GM23338 (cell line): ENCODE measurements around the gene PADI6. TPM values are rescaled to one million over a fixed set of nuclear protein-coding genes. Genes with fewer than 3 reads are reported as not detected.
A peak's percentile ranks its signal among the peaks of the same experiment; 100 is the strongest.

Experiments used
- ATAC-seq: fragments of 200-7000 bp; cut with Tn5 transposase; 3 replicates; pipeline ENCODE4 v1.9.1; 2020
- DNase-seq: peaks from one replicate; pipeline ENCODE4 v3.0.0-alpha.2; 2015; ENCODE audit warnings: low spot score
- H2AFZ ChIP-seq: fragments of 200-600 bp; sonication (generic); 2 replicates; pipeline ENCODE4 v1.8.0; 2016; ENCODE audit warnings: antibody characterized with exemption, mild to moderate bottlenecking, moderate library complexity
- H3F3A ChIP-seq: fragments of 200-600 bp; sonication (generic); replicated peaks from 2 replicates; pipeline ENCODE4 v1.8.0; 2017; ENCODE audit warnings: antibody characterized with exemption, mixed run types, low read depth
- H3K27ac ChIP-seq: fragments of 200-600 bp; sonication (generic); 2 replicates; pipeline ENCODE4 v1.6.1; 2016; ENCODE audit warnings: low read depth
- H3K27me3 ChIP-seq: fragments of 200-600 bp; sonication (generic); 2 replicates; pipeline ENCODE4 v1.8.0; 2016; ENCODE audit warnings: mild to moderate bottlenecking, mixed run types, moderate library complexity; ENCODE audit not compliant: insufficient read depth
- H3K36me3 ChIP-seq: fragments of 200-600 bp; sonication (generic); 2 replicates; pipeline ENCODE4 v1.8.0; 2016; ENCODE audit warnings: mild to moderate bottlenecking; ENCODE audit not compliant: insufficient read depth
- H3K4me1 ChIP-seq: fragments of 200-600 bp; sonication (generic); 2 replicates; pipeline ENCODE4 v1.8.0; 2016; ENCODE audit warnings: mild to moderate bottlenecking, moderate library complexity; ENCODE audit not compliant: insufficient read depth
- H3K4me2 ChIP-seq: fragments of 200-600 bp; sonication (generic); 2 replicates; pipeline ENCODE4 v1.7.1; 2017; ENCODE audit warnings: mixed run types
- H3K4me3 ChIP-seq: fragments of 200-600 bp; sonication (generic); 2 replicates; pipeline ENCODE4 v1.6.1; 2016; ENCODE audit warnings: mixed run types
- H3K79me2 ChIP-seq: fragments of 200-600 bp; sonication (generic); replicated peaks from 2 replicates; pipeline ENCODE4 v1.8.0; 2017; ENCODE audit warnings: mild to moderate bottlenecking; ENCODE audit not compliant: insufficient read depth
- H3K9me2 ChIP-seq: fragments of 200-600 bp; sonication (generic); 2 replicates; pipeline ENCODE4 v1.8.0; 2017; ENCODE audit not compliant: insufficient read depth
- H4K20me1 ChIP-seq: fragments of 200-600 bp; sonication (generic); replicated peaks from 2 replicates; pipeline ENCODE4 v1.8.0; 2017; ENCODE audit warnings: mild to moderate bottlenecking; ENCODE audit not compliant: insufficient read depth
- H3K27ac Mint-ChIP-seq: 2 replicates; pipeline ENCODE4 v1.8.0; 2020; ENCODE audit warnings: inconsistent platforms, mild to moderate bottlenecking, moderate library complexity, mixed read lengths
- H3K27me3 Mint-ChIP-seq: 3 replicates; pipeline ENCODE4 v1.8.0; 2022; ENCODE audit warnings: low read depth, mild to moderate bottlenecking, moderate library complexity, mixed read lengths, inconsistent platforms; ENCODE audit not compliant: insufficient read depth, poor library complexity
- H3K36me3 Mint-ChIP-seq: 3 replicates; pipeline ENCODE4 v1.8.0; 2021; ENCODE audit warnings: low read depth, mild to moderate bottlenecking, inconsistent platforms, moderate library complexity, mixed read lengths
- H3K4me1 Mint-ChIP-seq: 3 replicates; pipeline ENCODE4 v1.8.0; 2020; ENCODE audit warnings: mild to moderate bottlenecking, inconsistent platforms, mixed read lengths
- H3K4me3 Mint-ChIP-seq: 3 replicates; pipeline ENCODE4 v1.8.0; 2021; ENCODE audit warnings: moderate library complexity, mild to moderate bottlenecking, inconsistent platforms, mixed read lengths
- H3K9me3 Mint-ChIP-seq: 3 replicates; pipeline ENCODE4 v1.8.0; 2020; ENCODE audit warnings: moderate library complexity, mild to moderate bottlenecking, inconsistent platforms, mixed read lengths
- CREB1 ChIP-seq: fragments of 250-450 bp; sonication (Bioruptor Pico); IDR thresholded peaks from 2 replicates; pipeline ENCODE4 v1.5.0; 2020; ENCODE audit warnings: low read depth, mild to moderate bottlenecking, moderate library complexity
- EZH2 ChIP-seq: fragments of 200-600 bp; sonication (generic); IDR thresholded peaks from one replicate; pipeline ENCODE4 v1.8.0; 2017; ENCODE audit warnings: antibody characterized with exemption, mild to moderate bottlenecking, low read depth; ENCODE audit not compliant: unreplicated experiment
- EZH2phosphoT487 ChIP-seq: fragments of 200-600 bp; sonication (generic); IDR thresholded peaks from one replicate; pipeline ENCODE4 v1.8.1; 2018; ENCODE audit warnings: antibody characterized with exemption; ENCODE audit not compliant: unreplicated experiment
- JUNB ChIP-seq: IDR thresholded peaks from one replicate; pipeline ENCODE4 v1.6.1; 2016; ENCODE audit warnings: antibody characterized with exemption; ENCODE audit not compliant: unreplicated experiment
- POLR2AphosphoS5 ChIP-seq: IDR thresholded peaks from 2 replicates; pipeline ENCODE4 v1.6.1; 2016; ENCODE audit warnings: antibody characterized with exemption, low read depth
- STAT1 ChIP-seq: IDR thresholded peaks from one replicate; pipeline ENCODE4 v1.6.1; 2016; ENCODE audit warnings: antibody characterized with exemption; ENCODE audit not compliant: unreplicated experiment
- ZNF114 ChIP-seq: fragments of 250-450 bp; sonication (Bioruptor Pico); IDR thresholded peaks from 2 replicates; pipeline ENCODE4 v1.5.0; 2020; ENCODE audit warnings: mild to moderate bottlenecking, moderate library complexity
- ZNF331 ChIP-seq: fragments of 250-450 bp; sonication (Bioruptor Pico); IDR thresholded peaks from 2 replicates; pipeline ENCODE4 v1.5.0; 2020; ENCODE audit warnings: low read depth, mild to moderate bottlenecking, moderate library complexity
- polyA plus RNA-seq: library from polyadenylated mRNA; unstranded; fragments of >200 nt; fragmentation: Nextera tagmentation; extraction: Ambion mirVana; gene quantifications from 2 replicates; pipeline ENCODE4 v1.2.1, GENCODE V29; 2016
- total RNA-seq: library from RNA; depleted of rRNA; stranded (reverse); fragments of >200 nt; shearing (Covaris generic); gene quantifications from 2 replicates; pipeline ENCODE4 v1.2.3, GENCODE V29; 2014
- TF ChIP-seq, protein P1 (sequence below): IDR thresholded peaks from 2 replicates; pipeline ENCODE4 v1.6.1; 2016; ENCODE audit warnings: antibody characterized with exemption
- TF ChIP-seq, protein P2 (sequence below): fragments of 250-450 bp; sonication (Bioruptor Pico); IDR thresholded peaks from 2 replicates; pipeline ENCODE4 v1.5.0; 2020; ENCODE audit warnings: mild to moderate bottlenecking, moderate library complexity
- TF ChIP-seq, protein P3 (sequence below): IDR thresholded peaks from one replicate; pipeline ENCODE4 v1.6.1; 2018; ENCODE audit warnings: antibody characterized with exemption; ENCODE audit not compliant: unreplicated experiment
- TF ChIP-seq, protein P4 (sequence below), 2 experiments: fragments of 200-600 bp in 1 of 2; sonication (generic) in 1 of 2; conservative IDR thresholded peaks; 2 replicates each; pipeline versions ENCODE4 v1.5.1 to v1.6.1; 2016 to 2017; ENCODE audit warnings: antibody characterized with exemption in 2 of 2, low read depth in 2 of 2, mild to moderate bottlenecking in 2 of 2, moderate library complexity in 1 of 2

PADI6 gene
- total and polyA plus RNA-seq, 2 experiments from 2014 or later: not detected

DNA sequence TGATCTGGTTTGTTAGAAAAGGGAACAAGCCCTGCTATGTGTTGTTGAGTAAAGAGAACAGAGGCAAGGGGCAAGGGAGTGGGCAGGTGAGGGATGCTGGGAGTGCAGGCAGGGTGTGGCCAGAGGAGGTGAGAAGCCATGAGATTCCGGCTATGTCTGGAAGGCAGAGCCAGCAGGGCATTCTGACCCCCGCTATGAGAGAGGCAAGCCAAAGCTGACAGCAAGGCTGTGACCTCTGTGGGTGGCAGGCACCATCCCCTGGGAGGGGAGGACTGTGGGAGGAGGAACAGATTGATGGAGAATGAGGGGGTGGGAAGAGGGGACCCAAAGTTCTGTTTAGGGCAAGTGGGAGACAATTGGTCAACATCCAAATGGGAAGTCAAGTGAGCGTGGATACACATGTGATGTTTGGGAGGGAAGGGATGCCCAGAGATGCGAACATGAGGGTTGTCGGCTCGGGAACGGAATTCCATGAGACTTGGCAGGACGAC, 19.5 kb upstream of the PADI6 start (continued):
- no peak for TF ChIP-seq CREB1 (CRISPR knock-in tag)

DNA sequence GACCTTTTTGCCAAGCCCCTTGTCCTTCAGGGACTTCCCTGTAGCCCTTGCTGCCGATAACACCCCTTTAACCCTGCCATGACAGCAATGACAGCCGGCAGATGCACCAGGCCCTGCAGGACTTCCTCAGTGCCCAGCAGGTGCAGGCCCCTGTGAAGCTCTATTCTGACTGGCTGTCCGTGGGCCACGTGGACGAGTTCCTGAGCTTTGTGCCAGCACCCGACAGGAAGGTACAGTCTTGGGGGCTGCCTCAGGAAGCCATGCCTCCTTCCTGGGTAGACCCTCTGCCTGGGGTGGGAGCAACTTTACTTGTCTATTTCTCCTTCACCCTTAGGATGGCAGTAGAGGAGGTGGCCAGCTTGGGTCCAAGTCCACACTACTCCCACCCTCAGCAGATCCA, 16.1 kb upstream of the PADI6 start:
- H3K36me3 ChIP-seq: no peaks in the 10 kb centered on the region
- no peak overlapping the region for H3K4me2 ChIP-seq
- H3K9me2 ChIP-seq: no peaks in the 10 kb centered on the region
- ATAC-seq: no peak
- Mint-ChIP-seq H3K27me3 (peaks cover 11% of the 10 kb centered on the region), H3K9me3 (no peaks in the 10 kb centered on the region; the same call in 2 of the 3 replicates), H3K4me1 (peaks cover 7% of the 10 kb centered on the region; the same call in 2 of the 3 replicates), H3K4me3 (no peak overlapping the region), H3K36me3 (no peaks in the 10 kb centered on the region), H3K27ac (no peak overlapping the region)
- no peaks in the 10 kb centered on the region for H3K4me1 ChIP-seq
- H3K4me3 ChIP-seq: no peak overlapping the region
- no peak for TF ChIP-seq EZH2phosphoT487
- TF ChIP-seq CREB1 (CRISPR knock-in tag): no peak
- TF ChIP-seq, protein P1, sequence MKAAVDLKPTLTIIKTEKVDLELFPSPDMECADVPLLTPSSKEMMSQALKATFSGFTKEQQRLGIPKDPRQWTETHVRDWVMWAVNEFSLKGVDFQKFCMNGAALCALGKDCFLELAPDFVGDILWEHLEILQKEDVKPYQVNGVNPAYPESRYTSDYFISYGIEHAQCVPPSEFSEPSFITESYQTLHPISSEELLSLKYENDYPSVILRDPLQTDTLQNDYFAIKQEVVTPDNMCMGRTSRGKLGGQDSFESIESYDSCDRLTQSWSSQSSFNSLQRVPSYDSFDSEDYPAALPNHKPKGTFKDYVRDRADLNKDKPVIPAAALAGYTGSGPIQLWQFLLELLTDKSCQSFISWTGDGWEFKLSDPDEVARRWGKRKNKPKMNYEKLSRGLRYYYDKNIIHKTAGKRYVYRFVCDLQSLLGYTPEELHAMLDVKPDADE: no peak
- no peak for TF ChIP-seq STAT1
- TF ChIP-seq, protein P2, sequence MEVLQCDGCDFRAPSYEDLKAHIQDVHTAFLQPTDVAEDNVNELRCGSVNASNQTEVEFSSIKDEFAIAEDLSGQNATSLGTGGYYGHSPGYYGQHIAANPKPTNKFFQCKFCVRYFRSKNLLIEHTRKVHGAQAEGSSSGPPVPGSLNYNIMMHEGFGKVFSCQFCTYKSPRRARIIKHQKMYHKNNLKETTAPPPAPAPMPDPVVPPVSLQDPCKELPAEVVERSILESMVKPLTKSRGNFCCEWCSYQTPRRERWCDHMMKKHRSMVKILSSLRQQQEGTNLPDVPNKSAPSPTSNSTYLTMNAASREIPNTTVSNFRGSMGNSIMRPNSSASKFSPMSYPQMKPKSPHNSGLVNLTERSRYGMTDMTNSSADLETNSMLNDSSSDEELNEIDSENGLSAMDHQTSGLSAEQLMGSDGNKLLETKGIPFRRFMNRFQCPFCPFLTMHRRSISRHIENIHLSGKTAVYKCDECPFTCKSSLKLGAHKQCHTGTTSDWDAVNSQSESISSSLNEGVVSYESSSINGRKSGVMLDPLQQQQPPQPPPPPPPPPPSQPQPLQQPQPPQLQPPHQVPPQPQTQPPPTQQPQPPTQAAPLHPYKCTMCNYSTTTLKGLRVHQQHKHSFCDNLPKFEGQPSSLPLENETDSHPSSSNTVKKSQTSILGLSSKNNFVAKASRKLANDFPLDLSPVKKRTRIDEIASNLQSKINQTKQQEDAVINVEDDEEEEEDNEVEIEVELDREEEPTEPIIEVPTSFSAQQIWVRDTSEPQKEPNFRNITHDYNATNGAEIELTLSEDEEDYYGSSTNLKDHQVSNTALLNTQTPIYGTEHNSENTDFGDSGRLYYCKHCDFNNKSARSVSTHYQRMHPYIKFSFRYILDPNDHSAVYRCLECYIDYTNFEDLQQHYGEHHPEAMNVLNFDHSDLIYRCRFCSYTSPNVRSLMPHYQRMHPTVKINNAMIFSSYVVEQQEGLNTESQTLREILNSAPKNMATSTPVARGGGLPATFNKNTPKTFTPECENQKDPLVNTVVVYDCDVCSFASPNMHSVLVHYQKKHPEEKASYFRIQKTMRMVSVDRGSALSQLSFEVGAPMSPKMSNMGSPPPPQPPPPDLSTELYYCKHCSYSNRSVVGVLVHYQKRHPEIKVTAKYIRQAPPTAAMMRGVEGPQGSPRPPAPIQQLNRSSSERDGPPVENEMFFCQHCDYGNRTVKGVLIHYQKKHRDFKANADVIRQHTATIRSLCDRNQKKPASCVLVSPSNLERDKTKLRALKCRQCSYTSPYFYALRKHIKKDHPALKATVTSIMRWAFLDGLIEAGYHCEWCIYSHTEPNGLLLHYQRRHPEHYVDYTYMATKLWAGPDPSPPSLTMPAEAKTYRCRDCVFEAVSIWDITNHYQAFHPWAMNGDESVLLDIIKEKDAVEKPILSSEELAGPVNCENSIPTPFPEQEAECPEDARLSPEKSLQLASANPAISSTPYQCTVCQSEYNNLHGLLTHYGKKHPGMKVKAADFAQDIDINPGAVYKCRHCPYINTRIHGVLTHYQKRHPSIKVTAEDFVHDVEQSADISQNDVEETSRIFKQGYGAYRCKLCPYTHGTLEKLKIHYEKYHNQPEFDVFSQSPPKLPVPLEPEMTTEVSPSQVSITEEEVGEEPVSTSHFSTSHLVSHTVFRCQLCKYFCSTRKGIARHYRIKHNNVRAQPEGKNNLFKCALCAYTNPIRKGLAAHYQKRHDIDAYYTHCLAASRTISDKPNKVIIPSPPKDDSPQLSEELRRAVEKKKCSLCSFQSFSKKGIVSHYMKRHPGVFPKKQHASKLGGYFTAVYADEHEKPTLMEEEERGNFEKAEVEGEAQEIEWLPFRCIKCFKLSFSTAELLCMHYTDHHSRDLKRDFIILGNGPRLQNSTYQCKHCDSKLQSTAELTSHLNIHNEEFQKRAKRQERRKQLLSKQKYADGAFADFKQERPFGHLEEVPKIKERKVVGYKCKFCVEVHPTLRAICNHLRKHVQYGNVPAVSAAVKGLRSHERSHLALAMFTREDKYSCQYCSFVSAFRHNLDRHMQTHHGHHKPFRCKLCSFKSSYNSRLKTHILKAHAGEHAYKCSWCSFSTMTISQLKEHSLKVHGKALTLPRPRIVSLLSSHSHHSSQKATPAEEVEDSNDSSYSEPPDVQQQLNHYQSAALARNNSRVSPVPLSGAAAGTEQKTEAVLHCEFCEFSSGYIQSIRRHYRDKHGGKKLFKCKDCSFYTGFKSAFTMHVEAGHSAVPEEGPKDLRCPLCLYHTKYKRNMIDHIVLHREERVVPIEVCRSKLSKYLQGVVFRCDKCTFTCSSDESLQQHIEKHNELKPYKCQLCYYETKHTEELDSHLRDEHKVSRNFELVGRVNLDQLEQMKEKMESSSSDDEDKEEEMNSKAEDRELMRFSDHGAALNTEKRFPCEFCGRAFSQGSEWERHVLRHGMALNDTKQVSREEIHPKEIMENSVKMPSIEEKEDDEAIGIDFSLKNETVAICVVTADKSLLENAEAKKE (CRISPR knock-in tag): no peak
- TF ChIP-seq ZNF114 (CRISPR knock-in tag): no peak
- no peak for TF ChIP-seq JUNB
- no peak for TF ChIP-seq ZNF331
- TF ChIP-seq, protein P3, sequence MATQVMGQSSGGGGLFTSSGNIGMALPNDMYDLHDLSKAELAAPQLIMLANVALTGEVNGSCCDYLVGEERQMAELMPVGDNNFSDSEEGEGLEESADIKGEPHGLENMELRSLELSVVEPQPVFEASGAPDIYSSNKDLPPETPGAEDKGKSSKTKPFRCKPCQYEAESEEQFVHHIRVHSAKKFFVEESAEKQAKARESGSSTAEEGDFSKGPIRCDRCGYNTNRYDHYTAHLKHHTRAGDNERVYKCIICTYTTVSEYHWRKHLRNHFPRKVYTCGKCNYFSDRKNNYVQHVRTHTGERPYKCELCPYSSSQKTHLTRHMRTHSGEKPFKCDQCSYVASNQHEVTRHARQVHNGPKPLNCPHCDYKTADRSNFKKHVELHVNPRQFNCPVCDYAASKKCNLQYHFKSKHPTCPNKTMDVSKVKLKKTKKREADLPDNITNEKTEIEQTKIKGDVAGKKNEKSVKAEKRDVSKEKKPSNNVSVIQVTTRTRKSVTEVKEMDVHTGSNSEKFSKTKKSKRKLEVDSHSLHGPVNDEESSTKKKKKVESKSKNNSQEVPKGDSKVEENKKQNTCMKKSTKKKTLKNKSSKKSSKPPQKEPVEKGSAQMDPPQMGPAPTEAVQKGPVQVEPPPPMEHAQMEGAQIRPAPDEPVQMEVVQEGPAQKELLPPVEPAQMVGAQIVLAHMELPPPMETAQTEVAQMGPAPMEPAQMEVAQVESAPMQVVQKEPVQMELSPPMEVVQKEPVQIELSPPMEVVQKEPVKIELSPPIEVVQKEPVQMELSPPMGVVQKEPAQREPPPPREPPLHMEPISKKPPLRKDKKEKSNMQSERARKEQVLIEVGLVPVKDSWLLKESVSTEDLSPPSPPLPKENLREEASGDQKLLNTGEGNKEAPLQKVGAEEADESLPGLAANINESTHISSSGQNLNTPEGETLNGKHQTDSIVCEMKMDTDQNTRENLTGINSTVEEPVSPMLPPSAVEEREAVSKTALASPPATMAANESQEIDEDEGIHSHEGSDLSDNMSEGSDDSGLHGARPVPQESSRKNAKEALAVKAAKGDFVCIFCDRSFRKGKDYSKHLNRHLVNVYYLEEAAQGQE: no peak
- no peak for TF ChIP-seq EZH2
- TF ChIP-seq POLR2AphosphoS5: no peak
- TF ChIP-seq, protein P4, sequence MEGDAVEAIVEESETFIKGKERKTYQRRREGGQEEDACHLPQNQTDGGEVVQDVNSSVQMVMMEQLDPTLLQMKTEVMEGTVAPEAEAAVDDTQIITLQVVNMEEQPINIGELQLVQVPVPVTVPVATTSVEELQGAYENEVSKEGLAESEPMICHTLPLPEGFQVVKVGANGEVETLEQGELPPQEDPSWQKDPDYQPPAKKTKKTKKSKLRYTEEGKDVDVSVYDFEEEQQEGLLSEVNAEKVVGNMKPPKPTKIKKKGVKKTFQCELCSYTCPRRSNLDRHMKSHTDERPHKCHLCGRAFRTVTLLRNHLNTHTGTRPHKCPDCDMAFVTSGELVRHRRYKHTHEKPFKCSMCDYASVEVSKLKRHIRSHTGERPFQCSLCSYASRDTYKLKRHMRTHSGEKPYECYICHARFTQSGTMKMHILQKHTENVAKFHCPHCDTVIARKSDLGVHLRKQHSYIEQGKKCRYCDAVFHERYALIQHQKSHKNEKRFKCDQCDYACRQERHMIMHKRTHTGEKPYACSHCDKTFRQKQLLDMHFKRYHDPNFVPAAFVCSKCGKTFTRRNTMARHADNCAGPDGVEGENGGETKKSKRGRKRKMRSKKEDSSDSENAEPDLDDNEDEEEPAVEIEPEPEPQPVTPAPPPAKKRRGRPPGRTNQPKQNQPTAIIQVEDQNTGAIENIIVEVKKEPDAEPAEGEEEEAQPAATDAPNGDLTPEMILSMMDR (conservative IDR thresholded peaks at IDR 0.05; ENCODE audit: low read depth in 2 of 2): no peak
- peak overlapping the region; percentile 59; the same call in 1 of the 2 replicates for H2AFZ ChIP-seq
- H4K20me1 ChIP-seq: no peaks in the 10 kb centered on the region; the same call in 1 of the 2 replicates
- H3F3A ChIP-seq: no peaks in the 10 kb centered on the region
- H3K27ac ChIP-seq: no peak overlapping the region
- H3K27me3 ChIP-seq: no peaks in the 10 kb centered on the region
- no peaks in the 10 kb centered on the region for H3K79me2 ChIP-seq
- no peak for DNase-seq
